Kidney epithelial cell (primary cell): ENCODE measurements around the gene ST3GAL4. TPM values are rescaled to one million over a fixed set of nuclear protein-coding genes. Genes with fewer than 3 reads are reported as not detected.

Experiments
- DNase-seq: peaks from one replicate; pipeline ENCODE4 v3.0.0-alpha.2; 2010; ENCODE audit warnings: low read depth
- H3K27me3 ChIP-seq: 2 replicates; pipeline ENCODE4 v1.6.0; 2011; ENCODE audit warnings: low read length; ENCODE audit not compliant: control insufficient read depth, insufficient read depth
- H3K36me3 ChIP-seq: 2 replicates; pipeline ENCODE4 v1.5.1; 2011; ENCODE audit warnings: low read length; ENCODE audit not compliant: control insufficient read depth, insufficient read depth
- H3K4me3 ChIP-seq: 2 replicates; pipeline ENCODE4 v1.5.1; 2011; ENCODE audit warnings: low read depth, mild to moderate bottlenecking, control low read depth, low read length
- CTCF ChIP-seq: IDR thresholded peaks from 2 replicates; pipeline ENCODE4 v1.5.1; 2011; ENCODE audit warnings: mild to moderate bottlenecking, moderate library complexity, low read length, control low read depth, inconsistent platforms; ENCODE audit not compliant: insufficient read depth, poor library complexity, severe bottlenecking
- total RNA-seq: library from RNA; depleted of rRNA; stranded (reverse); fragments of >200 nt; gene quantifications from 2 replicates; pipeline ENCODE4 v1.2.3, GENCODE V29; 2015

ST3GAL4 gene
- total RNA-seq, 1 donor from 2014 or later: 12.7 TPM

- no peak for DNase-seq
- H3K27me3 ChIP-seq: no peaks in the 10 kb centered on the region
Observed at GRCh38 chr11:126333142-126333541, 22.3 kb upstream of the ST3GAL4 start.

GRCh38 chr11:126334659-126335462 is 20.6 kb upstream of the ST3GAL4 start:
- DNase-seq: no peak
- TF ChIP-seq CTCF: no peak
- Histone ChIP-seq H3K27me3 (no peaks in the 10 kb centered on the region), H3K36me3 (no peaks in the 10 kb centered on the region), H3K4me3 (no peak overlapping the region)

More at GRCh38 chr11:126333142-126333541, 22.3 kb upstream of the ST3GAL4 start:
- no peak for TF ChIP-seq CTCF
- Histone ChIP-seq H3K36me3 (no peaks in the 10 kb centered on the region), H3K4me3 (no peak overlapping the region)

- Histone ChIP-seq H3K4me3 (no peak overlapping the region), H3K27me3 (no peaks in the 10 kb centered on the region), H3K36me3 (no peaks in the 10 kb centered on the region)
- no peak for DNase-seq
- TF ChIP-seq CTCF: no peak
Observed at GRCh38 chr11:126335463-126335760, 20.1 kb upstream of the ST3GAL4 start.

- TF ChIP-seq CTCF: no peak
- no peaks in the 10 kb centered on the region for H3K36me3 ChIP-seq
Observed at GRCh38 chr11:126336138-126336541, 19.3 kb upstream of the ST3GAL4 start.

GRCh38 chr11:126336671-126337101 is 18.8 kb upstream of the ST3GAL4 start:
- H3K36me3 ChIP-seq: no peaks in the 10 kb centered on the region
- TF ChIP-seq CTCF: no peak
- no peak overlapping the region for H3K4me3 ChIP-seq
- no peak for DNase-seq
- H3K27me3 ChIP-seq: no peaks in the 10 kb centered on the region

More at GRCh38 chr11:126336138-126336541, 19.3 kb upstream of the ST3GAL4 start:
- no peak for DNase-seq
- Histone ChIP-seq H3K27me3 (no peaks in the 10 kb centered on the region), H3K4me3 (no peak overlapping the region)

GRCh38 chr11:126337126-126337473 is 18.4 kb upstream of the ST3GAL4 start:
- no peak for TF ChIP-seq CTCF
- no peak overlapping the region for H3K4me3 ChIP-seq
- H3K36me3 ChIP-seq: no peaks in the 10 kb centered on the region
- DNase-seq: no peak
- no peaks in the 10 kb centered on the region for H3K27me3 ChIP-seq
